Natural killer cell (primary cell): ENCODE data around the gene POLR2A. TPM values are rescaled to one million over a fixed set of nuclear protein-coding genes. Genes with fewer than 3 reads are reported as not detected.

Experiments
- ATAC-seq, 3 donors: fragments of 150-1000 bp in 2 of 3; fragments of 200-7000 bp in 1 of 3; cut with Tn5 transposase; 1 replicate in 1 of 3; 2 replicates in 2 of 3; pipeline ENCODE4 v1.10.0; 2021; ENCODE audit warnings: mild to moderate bottlenecking in 2 of 3, moderate library complexity in 2 of 3
- DNase-seq, 2 donors: peaks; one replicate each; pipeline versions ENCODE4 v3.0.0 to v3.0.0-alpha.2; 2013 to 2021; ENCODE audit warnings: mixed read lengths in 1 of 2
- H3K27ac ChIP-seq: one replicate; pipeline ENCODE4 v1.5.1; 2013; ENCODE audit warnings: mild to moderate bottlenecking, low read length
- H3K27me3 ChIP-seq: one replicate; pipeline ENCODE4 v1.6.1; 2013; ENCODE audit warnings: low read length; ENCODE audit not compliant: control insufficient read depth, insufficient read depth
- H3K36me3 ChIP-seq: one replicate; pipeline ENCODE4 v1.6.1; 2013; ENCODE audit warnings: low read length; ENCODE audit not compliant: control insufficient read depth, insufficient read depth
- H3K4me1 ChIP-seq: one replicate; pipeline ENCODE4 v1.6.1; 2013; ENCODE audit warnings: low read length; ENCODE audit not compliant: control insufficient read depth, insufficient read depth
- H3K4me3 ChIP-seq: one replicate; pipeline ENCODE4 v1.5.1; 2013; ENCODE audit warnings: low read length
- H3K9me3 ChIP-seq: one replicate; pipeline ENCODE4 v1.6.1; 2013; ENCODE audit warnings: low read length; ENCODE audit not compliant: control insufficient read depth, insufficient read depth
- H3K27ac Mint-ChIP-seq, 2 donors: one replicate each; pipeline ENCODE4 v1.8.0; 2022; ENCODE audit warnings: mild to moderate bottlenecking in 2 of 2, mixed read lengths in 2 of 2, moderate library complexity in 1 of 2
- H3K27me3 Mint-ChIP-seq, 2 donors: one replicate each; pipeline ENCODE4 v1.8.0; 2022; ENCODE audit warnings: low read depth in 2 of 2, mixed read lengths in 2 of 2
- H3K36me3 Mint-ChIP-seq: one replicate; pipeline ENCODE4 v1.8.0; 2022; ENCODE audit warnings: mixed read lengths
- H3K4me1 Mint-ChIP-seq, 2 donors: one replicate each; pipeline ENCODE4 v1.8.0; 2022; ENCODE audit warnings: mixed read lengths in 2 of 2
- H3K4me3 Mint-ChIP-seq: one replicate; pipeline ENCODE4 v1.8.0; 2022; ENCODE audit warnings: mild to moderate bottlenecking, moderate library complexity, mixed read lengths
- H3K9me3 Mint-ChIP-seq, 2 donors: one replicate each; pipeline ENCODE4 v1.8.0; 2022; ENCODE audit warnings: mixed read lengths in 2 of 2
- CTCF ChIP-seq: fragments of 200-600 bp; IDR thresholded peaks from one replicate; pipeline ENCODE4 v1.8.0; 2022; ENCODE audit warnings: antibody characterized with exemption
- WGBS: methylation state at CpG from one replicate; pipeline ENCODE4 v1.1.7; 2013; ENCODE audit warnings: missing lambda C conversion rate; ENCODE audit not compliant: insufficient coverage; 5-methylcytosine and 5-hydroxymethylcytosine counted together
- intact Hi-C: fragments of 100-400 bp; cut with micrococcal nuclease; formaldehyde crosslinking; loops from one replicate; pipeline ENCODE4 v1.14.2; 2022
- total RNA-seq, 4 donors: library from RNA; stranded (reverse); fragments of 120-200 nt in 1 of 4; gene quantifications; one replicate each; pipeline versions ENCODE4 v1.2.3 to v1.2.4, GENCODE V29; 2013 to 2022

The POLR2A gene
- total RNA-seq, 3 donors from 2014 or later (not counting 1 experiment from before 2014, with no cell fraction given): 515 to 879 (median 524) TPM

- DNase-seq (peak in 1 of 2 donors; percentile 19), ATAC-seq (peak in 1 of 3 donors; percentile 10)
- intact Hi-C loops: loop anchor here (10.0 kb wide), 1 partner anchor 172 kb away; the partner anchor contains the start of genes TP53 and WRAP53
- no peaks in the 10 kb centered on the region for H3K36me3 Mint-ChIP-seq
- H3K27ac Mint-ChIP-seq: peak overlapping the region in 1 of 2 donors; percentile 55
- TF ChIP-seq CTCF: no peak
- H3K4me3 Mint-ChIP-seq: no peak overlapping the region
- Histone ChIP-seq H3K9me3 (no peaks in the 10 kb centered on the region), H3K4me3 (no peak overlapping the region), H3K36me3 (peaks cover 62% of the 10 kb centered on the region), H3K27me3 (no peaks in the 10 kb centered on the region), H3K4me1 (no peaks in the 10 kb centered on the region), H3K27ac (no peak overlapping the region)
- H3K4me1 Mint-ChIP-seq: peaks cover 0 to 11% of the 10 kb centered on the region in 2 donors
- 90% methylated on average over 20 of the region's 20 CpGs for WGBS
- no peaks in the 10 kb centered on the region for H3K27me3 Mint-ChIP-seq
- no peaks in the 10 kb centered on the region for H3K9me3 Mint-ChIP-seq
Measured at GRCh38 chr17:7512824-7513540, 28.8 kb downstream of the POLR2A start.

DNA sequence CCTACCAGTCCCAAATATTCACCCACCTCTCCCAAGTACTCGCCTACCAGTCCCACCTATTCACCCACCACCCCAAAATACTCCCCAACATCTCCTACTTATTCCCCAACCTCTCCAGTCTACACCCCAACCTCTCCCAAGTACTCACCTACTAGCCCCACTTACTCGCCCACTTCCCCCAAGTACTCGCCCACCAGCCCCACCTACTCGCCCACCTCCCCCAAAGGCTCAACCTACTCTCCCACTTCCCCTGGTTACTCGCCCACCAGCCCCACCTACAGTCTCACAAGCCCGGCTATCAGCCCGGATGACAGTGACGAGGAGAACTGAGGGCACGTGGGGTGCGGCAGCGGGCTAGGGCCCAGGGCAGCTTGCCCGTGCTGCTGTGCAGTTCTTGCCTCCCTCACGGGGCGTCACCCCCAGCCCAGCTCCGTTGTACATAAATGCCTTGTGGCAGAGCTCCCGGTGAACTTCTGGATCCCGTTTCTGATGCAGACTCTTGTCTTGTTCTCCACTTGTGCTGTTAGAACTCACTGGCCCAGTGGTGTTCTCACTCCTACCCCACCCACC, 29.8 kb downstream of the POLR2A start:
- Histone ChIP-seq H3K27me3 (no peaks in the 10 kb centered on the region), H3K36me3 (peaks cover 53% of the 10 kb centered on the region), H3K4me3 (no peak overlapping the region), H3K4me1 (no peaks in the 10 kb centered on the region), H3K27ac (no peak overlapping the region), H3K9me3 (no peaks in the 10 kb centered on the region)
- ATAC-seq: no peak
- no peak overlapping the region for H3K4me3 Mint-ChIP-seq
- no peaks in the 10 kb centered on the region for H3K9me3 Mint-ChIP-seq
- intact Hi-C loops: loop anchor here (1.0 to 10.0 kb wide), 3 partner anchors 47 to 171 kb away; partner anchors contain the start of genes SENP3, TP53 and WRAP53
- 84% methylated on average over 17 of the region's 17 CpGs for WGBS
- H3K4me1 Mint-ChIP-seq: peaks cover 0 to 11% of the 10 kb centered on the region in 2 donors
- DNase-seq: peak in 1 of 2 donors; percentile 10
- H3K27me3 Mint-ChIP-seq: no peaks in the 10 kb centered on the region
- no peaks in the 10 kb centered on the region for H3K36me3 Mint-ChIP-seq
- H3K27ac Mint-ChIP-seq: peak overlapping the region in 1 of 2 donors; percentile 55
- no peak for TF ChIP-seq CTCF

DNA sequence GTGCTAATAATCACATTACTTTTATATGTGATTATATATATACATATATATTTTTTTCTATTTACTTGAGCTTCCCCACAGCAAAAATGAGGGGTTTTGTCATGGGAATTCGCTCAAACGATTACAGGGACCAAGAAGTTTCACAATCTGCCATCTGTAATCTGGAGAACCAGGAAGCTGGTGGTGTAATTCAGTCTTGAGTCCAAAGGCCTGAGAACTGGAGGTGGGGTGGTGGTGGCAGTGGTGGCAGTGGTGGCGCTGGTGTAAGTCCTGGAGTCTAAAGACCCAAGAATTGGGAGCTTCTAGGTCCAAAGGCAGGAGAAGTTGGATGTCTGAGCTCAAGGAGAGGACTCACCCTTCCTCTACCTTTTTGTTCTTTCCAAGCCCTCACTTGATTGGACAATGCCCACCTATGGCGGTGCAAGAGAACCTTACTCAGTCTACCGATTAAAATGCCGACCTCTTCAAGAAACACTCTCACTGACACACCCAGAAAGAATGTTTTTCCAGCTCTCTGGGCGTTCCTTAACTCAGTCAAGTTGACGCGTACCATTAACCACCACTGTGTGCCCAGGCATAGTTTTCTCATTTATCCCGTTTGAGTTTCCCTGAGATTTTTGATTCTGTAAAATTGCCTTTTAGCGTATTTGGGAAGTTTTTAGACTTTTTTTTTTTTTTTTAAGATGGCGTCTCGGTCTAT, 31.9 kb downstream of the POLR2A start:
- intact Hi-C loops: loop anchor here (2.0 to 10.0 kb wide), 2 partner anchors 73 to 169 kb away; partner anchors contain the start of genes TP53 and WRAP53
- Mint-ChIP-seq H3K27me3 (no peaks in the 10 kb centered on the region), H3K4me3 (no peak overlapping the region), H3K9me3 (no peaks in the 10 kb centered on the region), H3K4me1 (peaks cover 0 to 11% of the 10 kb centered on the region in 2 donors), H3K27ac (no peak overlapping the region), H3K36me3 (no peaks in the 10 kb centered on the region)
- DNase-seq (no peak), ATAC-seq (no peak)
- Histone ChIP-seq H3K36me3 (peaks cover 35% of the 10 kb centered on the region), H3K4me1 (no peaks in the 10 kb centered on the region), H3K27me3 (no peaks in the 10 kb centered on the region), H3K27ac (no peak overlapping the region), H3K4me3 (no peak overlapping the region), H3K9me3 (no peaks in the 10 kb centered on the region)
- TF ChIP-seq CTCF: no peak
- 87% methylated on average over 13 of the region's 13 CpGs for WGBS
